Activated CD4-positive, alpha-beta memory T cell treated with anti-CD3 and anti-CD28 coated beads for 36 hours (primary cell): ENCODE results near the gene IZUMO1R. TPM values are rescaled to one million over a fixed set of nuclear protein-coding genes. Genes with fewer than 3 reads are reported as not detected.
"Not testable (repeated sequence)": the region's sequence is repeated elsewhere in the genome, so short reads cannot be mapped to it uniquely, and the experiment has no call there.

ENCODE experiments used
- CTCF ChIA-PET: fragments of 350-600 bp; sonication (Branson Sonifier 250); formaldehyde crosslinking; loops from one replicate; lab custom pipeline; 2021; ENCODE audit warnings: antibody characterized with exemption, inconsistent platforms; lab: Charles Lee
- POLR2A ChIA-PET: fragments of 350-600 bp; sonication (Branson Sonifier 250); formaldehyde crosslinking; loops from one replicate; lab custom pipeline; 2021; ENCODE audit warnings: antibody characterized with exemption; lab: Charles Lee
- DNase-seq: peaks from one replicate; pipeline ENCODE4 v3.0.0-alpha.2; 2020
- H3K27ac Mint-ChIP-seq: one replicate; pipeline ENCODE4 v1.8.0; 2021; ENCODE audit warnings: mixed read lengths
- H3K27me3 Mint-ChIP-seq: one replicate; pipeline ENCODE4 v1.8.0; 2021; ENCODE audit warnings: mixed read lengths
- H3K36me3 Mint-ChIP-seq: one replicate; pipeline ENCODE4 v1.8.0; 2021; ENCODE audit warnings: mixed read lengths
- H3K4me1 Mint-ChIP-seq: one replicate; pipeline ENCODE4 v1.8.0; 2021; ENCODE audit warnings: low read depth, mixed read lengths
- H3K4me3 Mint-ChIP-seq: one replicate; pipeline ENCODE4 v1.8.0; 2021; ENCODE audit warnings: mild to moderate bottlenecking, mixed read lengths
- H3K9me3 Mint-ChIP-seq: one replicate; pipeline ENCODE4 v1.8.0; 2021; ENCODE audit warnings: mixed read lengths
- intact Hi-C: fragments of 100-400 bp; cut with micrococcal nuclease; formaldehyde crosslinking; loops from one replicate; pipeline ENCODE4 v1.15.1; 2023
- total RNA-seq, 2 experiments: library from RNA; stranded (reverse); gene quantifications; one replicate each; pipeline ENCODE4 v1.2.3, GENCODE V29; 2021

Gene IZUMO1R
- not detected for total RNA-seq

GRCh38 chr11:94303966-94304958 is at the start of gene IZUMO1R:
Gene IZUMO1R (plus strand): TSS chr11:94304580. CDS start chr11:94305637, 1,057 bp downstream.
- intact Hi-C loops = no loop called here

GRCh38 chr11:94271885-94272372 is 32.5 kb upstream of the IZUMO1R start:
- Mint-ChIP-seq H3K4me3 (no peak overlapping the region), H3K27me3 (no peaks in the 10 kb centered on the region), H3K36me3 (no peaks in the 10 kb centered on the region), H3K4me1 (no peaks in the 10 kb centered on the region), H3K9me3 (peaks cover 12% of the 10 kb centered on the region), H3K27ac (no peak overlapping the region)
- POLR2A ChIA-PET = no interaction called here
- CTCF ChIA-PET = no interaction called here
- intact Hi-C loops = no loop called here
- peak; percentile 13 for DNase-seq

More at GRCh38 chr11:94303966-94304958, at the start of gene IZUMO1R:
- no peaks in the 10 kb centered on the region for H3K9me3 Mint-ChIP-seq
- H3K4me3 Mint-ChIP-seq = no peak within 1 kb of the TSS
- no peaks in the 10 kb centered on the region for H3K4me1 Mint-ChIP-seq
- ChIA-PET POLR2A (no interaction called here), CTCF (no interaction called here)
- no peak within 1 kb of the TSS for H3K27ac Mint-ChIP-seq
- no peaks in the 10 kb centered on the region for H3K36me3 Mint-ChIP-seq
- peaks cover 6% of the 10 kb centered on the region for H3K27me3 Mint-ChIP-seq
- no peak for DNase-seq

- no peaks in the 10 kb centered on the region for H3K27me3 Mint-ChIP-seq
- CTCF ChIA-PET = no interaction called here
- H3K4me3 Mint-ChIP-seq = no peak overlapping the region
- intact Hi-C loops = no loop called here
- peaks cover 12% of the 10 kb centered on the region for H3K9me3 Mint-ChIP-seq
- DNase-seq = no peak
- no peak overlapping the region for H3K27ac Mint-ChIP-seq
- no peaks in the 10 kb centered on the region for H3K4me1 Mint-ChIP-seq
- H3K36me3 Mint-ChIP-seq = no peaks in the 10 kb centered on the region
- POLR2A ChIA-PET = interaction anchor here (0.6 kb wide), 1 partner anchor 245 kb away, joined by 3 read pairs; no protein-coding TSS in a partner anchor
Measured at GRCh38 chr11:94272738-94273313, 31.6 kb upstream of the IZUMO1R start.

- CTCF ChIA-PET = no interaction called here
Measured at GRCh38 chr11:94275961-94276360, 28.4 kb upstream of the IZUMO1R start.

GRCh38 chr11:94276943-94277342 is 27.4 kb upstream of the IZUMO1R start:
- Mint-ChIP-seq H3K27me3 (no peaks in the 10 kb centered on the region), H3K27ac (no peak overlapping the region), H3K9me3 (no peaks in the 10 kb centered on the region), H3K36me3 (no peaks in the 10 kb centered on the region), H3K4me3 (no peak overlapping the region), H3K4me1 (no peaks in the 10 kb centered on the region)
- ChIA-PET CTCF (no interaction called here), POLR2A (no interaction called here)
- DNase-seq = no peak
- intact Hi-C loops = no loop called here

More at GRCh38 chr11:94275961-94276360, 28.4 kb upstream of the IZUMO1R start:
- no peaks in the 10 kb centered on the region for H3K4me1 Mint-ChIP-seq
- POLR2A ChIA-PET = no interaction called here
- no peak overlapping the region for H3K4me3 Mint-ChIP-seq
- intact Hi-C loops = no loop called here
- no peak overlapping the region for H3K27ac Mint-ChIP-seq
- no peaks in the 10 kb centered on the region for H3K27me3 Mint-ChIP-seq
- no peaks in the 10 kb centered on the region for H3K9me3 Mint-ChIP-seq
- H3K36me3 Mint-ChIP-seq = no peaks in the 10 kb centered on the region
- no peak for DNase-seq

GRCh38 chr11:94278207-94278606 is 26.2 kb upstream of the IZUMO1R start:
- intact Hi-C loops, H3K27me3 Mint-ChIP-seq, H3K4me1 Mint-ChIP-seq, H3K4me3 Mint-ChIP-seq, DNase-seq, H3K27ac Mint-ChIP-seq, H3K9me3 Mint-ChIP-seq, H3K36me3 Mint-ChIP-seq, POLR2A ChIA-PET, CTCF ChIA-PET: not testable (repeated sequence)

- no peak overlapping the region for H3K4me3 Mint-ChIP-seq
- H3K27me3 Mint-ChIP-seq = no peaks in the 10 kb centered on the region
- POLR2A ChIA-PET = no interaction called here
- no peaks in the 10 kb centered on the region for H3K36me3 Mint-ChIP-seq
- CTCF ChIA-PET = interaction anchor here (0.6 kb wide), 1 partner anchor 109 kb away, joined by 3 read pairs; no protein-coding TSS in a partner anchor
- intact Hi-C loops = no loop called here
- no peaks in the 10 kb centered on the region for H3K9me3 Mint-ChIP-seq
- no peak for DNase-seq
- no peak overlapping the region for H3K27ac Mint-ChIP-seq
- H3K4me1 Mint-ChIP-seq = no peaks in the 10 kb centered on the region
Measured at GRCh38 chr11:94279996-94280395, 24.4 kb upstream of the IZUMO1R start.

GRCh38 chr11:94281324-94281723 is 23.1 kb upstream of the IZUMO1R start:
- no peaks in the 10 kb centered on the region for H3K9me3 Mint-ChIP-seq
- no peak overlapping the region for H3K27ac Mint-ChIP-seq
- peaks cover 2% of the 10 kb centered on the region for H3K27me3 Mint-ChIP-seq
- POLR2A ChIA-PET = no interaction called here
- no peaks in the 10 kb centered on the region for H3K36me3 Mint-ChIP-seq
- H3K4me3 Mint-ChIP-seq = no peak overlapping the region
- no peaks in the 10 kb centered on the region for H3K4me1 Mint-ChIP-seq
- intact Hi-C loops = no loop called here
- DNase-seq = no peak
- CTCF ChIA-PET = no interaction called here

GRCh38 chr11:94283678-94284077 is 20.7 kb upstream of the IZUMO1R start:
- Mint-ChIP-seq H3K36me3 (no peaks in the 10 kb centered on the region), H3K9me3 (no peaks in the 10 kb centered on the region), H3K27me3 (peaks cover 2% of the 10 kb centered on the region), H3K4me1 (no peaks in the 10 kb centered on the region), H3K4me3 (no peak overlapping the region), H3K27ac (no peak overlapping the region)
- CTCF ChIA-PET = no interaction called here
- intact Hi-C loops = no loop called here
- no peak for DNase-seq
- POLR2A ChIA-PET = no interaction called here

- intact Hi-C loops = no loop called here
- Mint-ChIP-seq H3K4me1 (no peaks in the 10 kb centered on the region), H3K9me3 (peaks cover 4% of the 10 kb centered on the region), H3K27ac (no peak overlapping the region), H3K27me3 (peaks cover 1% of the 10 kb centered on the region), H3K36me3 (no peaks in the 10 kb centered on the region), H3K4me3 (no peak overlapping the region)
- ChIA-PET CTCF (no interaction called here), POLR2A (no interaction called here)
- DNase-seq = no peak
Measured at GRCh38 chr11:94295534-94295933, 8.8 kb upstream of the IZUMO1R start.

- intact Hi-C loops = no loop called here
- H3K36me3 Mint-ChIP-seq = no peaks in the 10 kb centered on the region
- H3K27ac Mint-ChIP-seq = no peak overlapping the region
- POLR2A ChIA-PET = no interaction called here
- H3K9me3 Mint-ChIP-seq = no peaks in the 10 kb centered on the region
- no peak overlapping the region for H3K4me3 Mint-ChIP-seq
- H3K27me3 Mint-ChIP-seq = peaks cover 1% of the 10 kb centered on the region
- CTCF ChIA-PET = no interaction called here
- H3K4me1 Mint-ChIP-seq = no peaks in the 10 kb centered on the region
- DNase-seq = no peak
Measured at GRCh38 chr11:94297985-94298576, 6.3 kb upstream of the IZUMO1R start.

- POLR2A ChIA-PET = no interaction called here
- H3K9me3 Mint-ChIP-seq = no peaks in the 10 kb centered on the region
- no peak overlapping the region for H3K4me3 Mint-ChIP-seq
- H3K27me3 Mint-ChIP-seq = peaks cover 1% of the 10 kb centered on the region
- H3K27ac Mint-ChIP-seq = no peak overlapping the region
- CTCF ChIA-PET = no interaction called here
- H3K4me1 Mint-ChIP-seq = no peaks in the 10 kb centered on the region
- no peaks in the 10 kb centered on the region for H3K36me3 Mint-ChIP-seq
- no peak for DNase-seq
- intact Hi-C loops = no loop called here
Measured at GRCh38 chr11:94302776-94303175, 1.6 kb upstream of the IZUMO1R start.
